Endothelial cell of umbilical vein (primary cell): ENCODE data around the gene ARHGEF1. TPM values are rescaled to one million over a fixed set of nuclear protein-coding genes. Genes with fewer than 3 reads are reported as not detected.

Source experiments
- BruUV-seq: library from RNA; stranded (reverse); fragments of 400-500 nt; replicated peaks from 2 replicates; lab custom pipeline; 2021; lab: Mats Ljungman, UMichigan
- CTCF ChIA-PET: fragments of 300-600, 350-600 bp; sonication (Branson Sonifier 250); formaldehyde crosslinking; loops from one replicate; lab custom pipeline; 2021; ENCODE audit warnings: antibody characterized with exemption, inconsistent platforms; lab: Charles Lee
- POLR2A ChIA-PET: fragments of 300-600, 350-600 bp; sonication (Branson Sonifier 250); formaldehyde crosslinking; loops from one replicate; lab custom pipeline; 2021; ENCODE audit warnings: antibody characterized with exemption, inconsistent platforms; lab: Charles Lee
- DNase-seq: peaks from one replicate; pipeline ENCODE4 v3.0.0-alpha.2; 2011; ENCODE audit warnings: low read depth, low spot score
- FAIRE-seq: peaks from 2 replicates; lab custom pipeline; 2011; peaks lifted over from hg19 to GRCh38; lab: Jason Lieb, UNC
- H2AFZ ChIP-seq: 2 replicates; pipeline ENCODE4 v1.6.0; 2012; ENCODE audit warnings: low read depth, low read length, control low read depth, inconsistent platforms
- H3K27ac ChIP-seq: 2 replicates; pipeline ENCODE4 v1.5.1; 2011; ENCODE audit warnings: low read depth, mild to moderate bottlenecking, control low read depth, low read length, moderate library complexity; ENCODE audit not compliant: insufficient read depth
- H3K27me3 ChIP-seq, 2 experiments: 2 replicates each; pipeline versions ENCODE4 v1.6.0 to v1.6.1; 2011; ENCODE audit warnings: low read length in 2 of 2, mixed read lengths in 1 of 2; ENCODE audit not compliant: control insufficient read depth in 2 of 2, insufficient read depth in 2 of 2
- H3K36me3 ChIP-seq, 2 experiments: 2 replicates in 1 of 2; 3 replicates in 1 of 2; pipeline ENCODE4 v1.5.1; 2011; ENCODE audit warnings: low read length in 2 of 2, mild to moderate bottlenecking in 1 of 2, moderate library complexity in 1 of 2; ENCODE audit not compliant: control insufficient read depth in 2 of 2, insufficient read depth in 2 of 2; ENCODE audit errors: extremely low read depth in 1 of 2
- H3K4me1 ChIP-seq: 3 replicates; pipeline ENCODE4 v1.5.1; 2011; ENCODE audit warnings: mild to moderate bottlenecking, low read length; ENCODE audit not compliant: control insufficient read depth, insufficient read depth; ENCODE audit errors: extremely low read depth
- H3K4me2 ChIP-seq: 2 replicates; pipeline ENCODE4 v1.6.1; 2011; ENCODE audit warnings: low read length, control low read depth, mixed read lengths; ENCODE audit not compliant: insufficient read depth
- H3K4me3 ChIP-seq, 3 experiments: fragments of 200-600 bp in 1 of 3; sonication (generic), shearing (Covaris generic) in 1 of 3; replicated peaks in 1 of 3; 2 replicates each; pipeline ENCODE4 v1.5.1; 2011 to 2016; ENCODE audit warnings: control low read depth in 3 of 3, low read length in 3 of 3, mild to moderate bottlenecking in 2 of 3, inconsistent platforms in 1 of 3, low read depth in 1 of 3, moderate library complexity in 1 of 3; ENCODE audit not compliant: insufficient read depth in 1 of 3
- H3K79me2 ChIP-seq: 2 replicates; pipeline ENCODE4 v1.6.0; 2012; ENCODE audit warnings: low read length, inconsistent platforms; ENCODE audit not compliant: control insufficient read depth, insufficient read depth
- H3K9ac ChIP-seq: replicated peaks from 2 replicates; pipeline ENCODE3; 2011; ENCODE audit warnings: low read length, control low read depth; ENCODE audit not compliant: insufficient read depth; ENCODE audit errors: extremely low read depth
- H3K9me1 ChIP-seq: replicated peaks from 3 replicates; pipeline ENCODE4 v1.6.0; 2011; ENCODE audit warnings: mild to moderate bottlenecking, low read length; ENCODE audit not compliant: control insufficient read depth, insufficient read depth; ENCODE audit errors: extremely low read depth
- H3K9me3 ChIP-seq: replicated peaks from 2 replicates; pipeline ENCODE4 v1.5.1; 2012; ENCODE audit warnings: low read length, inconsistent platforms; ENCODE audit not compliant: control insufficient read depth, insufficient read depth
- H4K20me1 ChIP-seq: replicated peaks from 2 replicates; pipeline ENCODE3; 2011; ENCODE audit warnings: mild to moderate bottlenecking, low read length; ENCODE audit not compliant: control insufficient read depth, insufficient read depth; ENCODE audit errors: extremely low read depth
- EZH2 ChIP-seq: IDR thresholded peaks from 2 replicates; pipeline ENCODE4 v1.6.1; 2012; ENCODE audit warnings: borderline replicate concordance, low read depth, mild to moderate bottlenecking, moderate library complexity, low read length, inconsistent platforms; ENCODE audit not compliant: severe bottlenecking
- dilution Hi-C: fragments of 300-500 bp; cut with MboI; formaldehyde crosslinking; loops from one replicate; pipeline ENCODE4 v1.15.0; 2019; ENCODE audit warnings: low sequenced_read_pairs; ENCODE audit not compliant: extremely low pct_ligation_motif_present
- intact Hi-C: fragments of 100-400 bp; cut with micrococcal nuclease; formaldehyde crosslinking; loops from one replicate; pipeline ENCODE4 v1.10.0; 2022
- polyA plus RNA-seq, 4 experiments: library from polyadenylated mRNA; depleted of rRNA in 3 of 4; stranded (reverse) in 3 of 4; unstranded in 1 of 4; fragments of >200 nt; gene quantifications; 2 replicates each; pipeline versions ENCODE4 v1.2.1 to v1.2.3, GENCODE V29; 2011 to 2012; ENCODE audit warnings: missing spikeins in 1 of 4
- total RNA-seq: library from RNA; stranded (reverse); gene quantifications from 2 replicates; pipeline ENCODE4 v1.2.3, GENCODE V29; 2021
- TF ChIP-seq, protein P1 (sequence below), 2 donors: IDR thresholded peaks; 1 replicate in 1 of 2; 2 replicates in 1 of 2; pipeline ENCODE4 v1.5.1; 2011; ENCODE audit warnings: low read length in 2 of 2, mild to moderate bottlenecking in 2 of 2, moderate library complexity in 2 of 2, control low read depth in 1 of 2, inconsistent platforms in 1 of 2, low read depth in 1 of 2; ENCODE audit not compliant: insufficient read depth in 1 of 2; ENCODE audit errors: extremely low read depth in 1 of 2
- TF ChIP-seq, protein P2 (sequence below): IDR thresholded peaks from 2 replicates; pipeline ENCODE4 v1.6.1; 2011; ENCODE audit not compliant: insufficient read depth, insufficient read length

ARHGEF1 gene
- total and polyA plus RNA-seq, 2 donors (not counting 3 experiments of a cell fraction or from before 2014, with no cell fraction given) = 65.4 to 123 TPM

DNA sequence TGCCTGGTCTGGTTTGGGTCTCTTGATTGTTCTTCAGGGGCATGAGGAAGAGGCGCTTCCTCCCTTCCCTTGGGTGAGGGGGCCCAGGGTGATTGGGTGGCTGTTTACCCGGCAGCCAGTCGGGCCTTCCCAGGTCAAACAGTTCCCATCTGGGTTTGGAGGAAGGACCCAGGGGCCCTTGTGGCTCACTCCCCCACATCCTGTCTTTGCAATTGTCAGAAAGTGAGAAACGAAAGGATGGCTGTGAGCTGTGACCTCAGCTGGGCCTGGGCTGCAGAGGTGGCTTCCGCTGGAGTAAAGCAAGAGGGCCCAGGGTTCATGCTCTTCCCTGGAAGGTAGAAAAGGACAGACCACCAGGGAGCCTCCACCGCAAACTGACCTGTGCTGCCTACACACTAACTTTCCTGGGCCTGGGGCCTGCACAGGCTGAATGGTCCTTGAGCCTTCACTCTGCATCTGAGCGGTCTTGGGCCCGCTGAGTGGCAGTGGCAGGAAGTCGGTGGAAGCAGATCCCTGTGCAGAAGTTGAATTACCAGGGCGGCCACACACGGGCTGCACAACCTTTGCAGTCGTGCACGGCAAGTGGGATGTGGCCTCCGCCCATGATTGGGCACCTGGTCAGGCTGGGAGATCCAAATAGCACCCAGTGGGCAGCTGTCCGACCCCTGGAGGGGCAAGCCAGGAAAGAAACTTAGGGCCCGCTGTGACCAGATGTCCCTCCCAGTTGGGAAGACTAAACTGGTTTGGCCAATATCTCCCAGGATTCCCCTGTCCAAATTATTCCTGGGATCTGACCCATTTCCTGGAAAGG is 11.2 kb upstream of the ARHGEF1 start:
- Histone ChIP-seq H3K9me3 (no peaks in the 10 kb centered on the region), H3K4me2 (no peak overlapping the region), H3K27me3 (no peaks in the 10 kb centered on the region), H3K4me3 (no peak overlapping the region), H3K9ac (no peak overlapping the region), H3K9me1 (no peaks in the 10 kb centered on the region), H2AFZ (no peak overlapping the region), H3K27ac (no peak overlapping the region), H3K36me3 (peaks cover 26 to 41% of the 10 kb centered on the region in 2 experiments), H3K4me1 (no peaks in the 10 kb centered on the region), H3K79me2 (peaks cover 22% of the 10 kb centered on the region), H4K20me1 (no peaks in the 10 kb centered on the region)
- intact Hi-C loops = loop anchor here (2.0 kb wide), 1 partner anchor 87 kb away; the partner anchor contains the start of gene RABAC1
- no peak for FAIRE-seq
- BruUV-seq = no TSS peak
- DNase-seq = no peak
- ChIA-PET CTCF (interaction anchor here (0.6 to 2.6 kb wide), 3 partner anchors 11 to 80 kb away, joined by 3 to 35 read pairs (median 8); partner anchors contain the start of genes ARHGEF1 and ERFL), POLR2A (interaction anchor here (0.9 kb wide), 1 partner anchor 12 kb away, joined by 3 read pairs; the partner anchor contains the start of gene RPS19)
- TF ChIP-seq EZH2 = no peak
- TF ChIP-seq, protein P1, sequence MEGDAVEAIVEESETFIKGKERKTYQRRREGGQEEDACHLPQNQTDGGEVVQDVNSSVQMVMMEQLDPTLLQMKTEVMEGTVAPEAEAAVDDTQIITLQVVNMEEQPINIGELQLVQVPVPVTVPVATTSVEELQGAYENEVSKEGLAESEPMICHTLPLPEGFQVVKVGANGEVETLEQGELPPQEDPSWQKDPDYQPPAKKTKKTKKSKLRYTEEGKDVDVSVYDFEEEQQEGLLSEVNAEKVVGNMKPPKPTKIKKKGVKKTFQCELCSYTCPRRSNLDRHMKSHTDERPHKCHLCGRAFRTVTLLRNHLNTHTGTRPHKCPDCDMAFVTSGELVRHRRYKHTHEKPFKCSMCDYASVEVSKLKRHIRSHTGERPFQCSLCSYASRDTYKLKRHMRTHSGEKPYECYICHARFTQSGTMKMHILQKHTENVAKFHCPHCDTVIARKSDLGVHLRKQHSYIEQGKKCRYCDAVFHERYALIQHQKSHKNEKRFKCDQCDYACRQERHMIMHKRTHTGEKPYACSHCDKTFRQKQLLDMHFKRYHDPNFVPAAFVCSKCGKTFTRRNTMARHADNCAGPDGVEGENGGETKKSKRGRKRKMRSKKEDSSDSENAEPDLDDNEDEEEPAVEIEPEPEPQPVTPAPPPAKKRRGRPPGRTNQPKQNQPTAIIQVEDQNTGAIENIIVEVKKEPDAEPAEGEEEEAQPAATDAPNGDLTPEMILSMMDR (IDR thresholded peaks at IDR 0.05; ENCODE audit: extremely low read depth in 1 of 2, insufficient read depth in 1 of 2, low read depth in 1 of 2, low read length in 2 of 2) = no peak
- TF ChIP-seq, protein P2, sequence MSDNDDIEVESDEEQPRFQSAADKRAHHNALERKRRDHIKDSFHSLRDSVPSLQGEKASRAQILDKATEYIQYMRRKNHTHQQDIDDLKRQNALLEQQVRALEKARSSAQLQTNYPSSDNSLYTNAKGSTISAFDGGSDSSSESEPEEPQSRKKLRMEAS = no peak
- dilution Hi-C loops = no loop called here
